GM20000 (cell line): ENCODE measurements around the gene WWOX.

Source experiments
- DNase-seq: peaks from one replicate; pipeline ENCODE4 v3.0.0; 2012; ENCODE audit warnings: low spot score
- CTCF ChIP-seq: IDR thresholded peaks from 2 replicates; pipeline ENCODE4 v1.5.1; 2012; ENCODE audit warnings: mild to moderate bottlenecking, control low read depth; ENCODE audit errors: extremely low read depth, missing control alignments

WWOX gene

GRCh38 chr16:78309763-78310162 is 210.3 kb downstream of the WWOX start:
- TF ChIP-seq CTCF, result no peak
- DNase-seq, result no peak

- DNase-seq, result no peak
- no peak for TF ChIP-seq CTCF
Measured at GRCh38 chr16:78310196-78310595, 210.7 kb downstream of the WWOX start.

GRCh38 chr16:78310990-78311561 is 211.6 kb downstream of the WWOX start:
- TF ChIP-seq CTCF, result no peak
- no peak for DNase-seq

GRCh38 chr16:78311831-78312230 is 212.4 kb downstream of the WWOX start:
- TF ChIP-seq CTCF, result no peak
- no peak for DNase-seq

- no peak for DNase-seq
- TF ChIP-seq CTCF, result no peak
Measured at GRCh38 chr16:78317564-78318240, 218.2 kb downstream of the WWOX start.

GRCh38 chr16:78321620-78322360 is 222.3 kb downstream of the WWOX start:
- TF ChIP-seq CTCF, result no peak
- no peak for DNase-seq

- TF ChIP-seq CTCF, result no peak
- no peak for DNase-seq
Measured at GRCh38 chr16:78323315-78323714, 223.9 kb downstream of the WWOX start.
